Measurements from ENCODE around the gene SEL1L3.
"Not testable (repeated sequence)": the region's sequence is repeated elsewhere in the genome, so short reads cannot be mapped to it uniquely, and the experiment has no call there.

Gene SEL1L3

DNA sequence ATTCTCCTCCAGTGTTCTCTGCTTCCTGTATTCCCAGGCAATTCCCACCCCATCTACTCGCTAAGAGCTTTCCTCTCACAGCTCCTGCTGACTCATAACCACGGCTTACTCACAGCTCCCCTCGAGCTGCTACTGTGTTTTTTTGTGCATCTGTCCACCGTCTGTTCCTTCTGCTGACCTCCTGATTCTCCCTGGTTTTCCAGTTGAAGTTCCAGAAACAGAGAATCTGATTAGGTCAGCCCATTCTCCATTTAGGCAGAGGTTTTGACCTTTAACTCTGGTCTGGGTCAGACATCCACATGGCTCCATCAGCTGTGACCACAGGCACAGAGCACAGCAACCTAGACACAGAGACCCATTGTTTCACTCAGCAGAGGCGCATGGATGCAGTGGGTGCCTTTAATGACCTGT, 45.7 kb upstream of the SEL1L3 start:
- TF ChIP-seq ZNF266 (tag by site-specific recombination; IDR thresholded peaks at IDR 0.05; ENCODE audit: low read depth): peak; percentile 23; the same call in 1 of the 2 replicates
- TF ChIP-seq ZNF600 (tag by site-specific recombination; IDR thresholded peaks at IDR 0.05): 0 out of 2 replicates have a peak, but pooled peaks have one; percentile 31
- no peak for TF ChIP-seq ZNF221 (tag by site-specific recombination; IDR thresholded peaks at IDR 0.05; ENCODE audit: borderline replicate concordance)
- peak; percentile 76 for TF ChIP-seq OSR2 (tag by site-specific recombination; IDR thresholded peaks at IDR 0.05)
- TF ChIP-seq RBAK (tag by site-specific recombination; IDR thresholded peaks at IDR 0.05): peak; percentile 61; the same call in 1 of the 2 replicates
- no peak overlapping the region for H3K27ac ChIP-seq (ENCODE audit: extremely low read depth, low read depth, low read length)
- no peaks in the 10 kb centered on the region for H3K9me3 ChIP-seq (ENCODE audit: control insufficient read depth, insufficient read depth, low read depth, low read length)
- no peak overlapping the region for H3K4me3 ChIP-seq (ENCODE audit: low read depth, low read length)
- ChIA-PET POLR2A (no interaction called here), CTCF (no interaction called here)
- H3K4me1 ChIP-seq (ENCODE audit: control insufficient read depth, insufficient read depth, low read length): no peaks in the 10 kb centered on the region
- no peaks in the 10 kb centered on the region for H3K36me3 ChIP-seq (ENCODE audit: control insufficient read depth in 2 of 2, insufficient read depth in 1 of 2, low read length in 2 of 2)

DNA sequence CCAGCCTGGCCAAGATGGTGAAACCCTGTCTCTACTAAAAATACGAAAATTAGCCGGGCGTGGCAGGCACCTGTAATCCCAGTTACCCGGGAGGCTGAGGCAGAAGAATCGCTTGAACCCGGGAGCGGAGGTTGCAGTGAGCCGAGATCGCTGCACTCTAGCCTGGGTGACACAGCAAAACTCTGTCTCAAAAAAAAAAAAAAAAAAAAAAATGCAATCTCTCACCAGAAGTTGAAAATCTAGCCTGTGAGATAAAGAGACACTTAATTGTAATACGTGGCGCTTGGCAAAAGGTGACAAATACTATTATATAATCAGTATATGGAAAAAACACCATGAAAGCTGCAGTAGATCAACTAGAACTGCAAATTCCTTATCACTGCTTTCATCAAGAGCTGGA, 43.3 kb upstream of the SEL1L3 start:
- H3K27ac ChIP-seq (ENCODE audit: extremely low read depth, low read depth, low read length); H3K9me3 ChIP-seq (ENCODE audit: control insufficient read depth, insufficient read depth, low read depth, low read length); H3K36me3 ChIP-seq (ENCODE audit: control insufficient read depth in 2 of 2, insufficient read depth in 1 of 2, low read length in 2 of 2); H3K4me3 ChIP-seq (ENCODE audit: low read depth, low read length); H3K4me1 ChIP-seq (ENCODE audit: control insufficient read depth, insufficient read depth, low read length): not testable (repeated sequence)
- CTCF ChIA-PET: interaction anchor here (1.0 kb wide), 1 partner anchor 114 kb away, joined by 3 read pairs; no protein-coding TSS in a partner anchor
- POLR2A ChIA-PET: interaction anchor here (0.7 kb wide), 2 partner anchors 9 to 475 kb away, joined by 3 to 4 read pairs; no protein-coding TSS in a partner anchor

GRCh38 chr4:25905371-25905770, 42.6 kb upstream of the SEL1L3 start:
- CTCF ChIA-PET: interaction anchor here (1.0 kb wide), 1 partner anchor 113 kb away, joined by 3 read pairs; no protein-coding TSS in a partner anchor
- TF ChIP-seq ZNF776 (tag by site-specific recombination; IDR thresholded peaks at IDR 0.05; ENCODE audit: borderline replicate concordance) (no peak), ZNF426 (tag by site-specific recombination; IDR thresholded peaks at IDR 0.05) (no peak), ZBTB21 (tag by site-specific recombination; IDR thresholded peaks at IDR 0.05) (no peak), MZF1 (tag by site-specific recombination; IDR thresholded peaks at IDR 0.05; ENCODE audit: borderline replicate concordance) (no peak), ZBTB11 (tag by site-specific recombination; conservative IDR thresholded peaks at IDR 0.05; ENCODE audit: low read depth) (no peak), ZNF501 (tag by site-specific recombination; IDR thresholded peaks at IDR 0.05) (no peak), ZNF174 (tag by site-specific recombination; IDR thresholded peaks at IDR 0.05) (no peak), ZNF530 (tag by site-specific recombination; IDR thresholded peaks at IDR 0.05; ENCODE audit: low read depth) (no peak), ZBTB44 (tag by site-specific recombination; IDR thresholded peaks at IDR 0.05) (no peak), ZNF146 (tag by site-specific recombination; IDR thresholded peaks at IDR 0.05) (no peak), SCRT2 (tag by site-specific recombination; IDR thresholded peaks at IDR 0.05) (no peak), ZNF843 (tag by site-specific recombination; IDR thresholded peaks at IDR 0.05) (no peak), ZNF157 (tag by site-specific recombination; IDR thresholded peaks at IDR 0.05) (no peak)
- TF ChIP-seq, protein P1, sequence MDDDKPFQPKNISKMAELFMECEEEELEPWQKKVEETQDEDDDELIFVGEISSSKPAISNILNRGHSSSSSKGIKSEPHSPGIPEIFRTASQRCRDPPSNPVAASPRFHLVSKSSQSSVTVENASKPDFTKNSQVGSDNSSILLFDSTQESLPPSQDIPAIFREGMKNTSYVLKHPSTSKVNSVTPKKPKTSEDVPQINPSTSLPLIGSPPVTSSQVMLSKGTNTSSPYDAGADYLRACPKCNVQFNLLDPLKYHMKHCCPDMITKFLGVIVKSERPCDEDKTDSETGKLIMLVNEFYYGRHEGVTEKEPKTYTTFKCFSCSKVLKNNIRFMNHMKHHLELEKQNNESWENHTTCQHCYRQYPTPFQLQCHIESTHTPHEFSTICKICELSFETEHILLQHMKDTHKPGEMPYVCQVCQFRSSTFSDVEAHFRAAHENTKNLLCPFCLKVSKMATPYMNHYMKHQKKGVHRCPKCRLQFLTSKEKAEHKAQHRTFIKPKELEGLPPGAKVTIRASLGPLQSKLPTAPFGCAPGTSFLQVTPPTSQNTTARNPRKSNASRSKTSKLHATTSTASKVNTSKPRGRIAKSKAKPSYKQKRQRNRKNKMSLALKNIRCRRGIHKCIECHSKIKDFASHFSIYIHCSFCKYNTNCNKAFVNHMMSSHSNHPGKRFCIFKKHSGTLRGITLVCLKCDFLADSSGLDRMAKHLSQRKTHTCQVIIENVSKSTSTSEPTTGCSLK (tag by site-specific recombination; IDR thresholded peaks at IDR 0.05): no peak
- no peaks in the 10 kb centered on the region for H3K36me3 ChIP-seq (ENCODE audit: control insufficient read depth in 2 of 2, insufficient read depth in 1 of 2, low read length in 2 of 2)
- H3K27ac ChIP-seq (ENCODE audit: extremely low read depth, low read depth, low read length): no peak overlapping the region
- no peaks in the 10 kb centered on the region for H3K9me3 ChIP-seq (ENCODE audit: control insufficient read depth, insufficient read depth, low read depth, low read length)
- H3K4me1 ChIP-seq (ENCODE audit: control insufficient read depth, insufficient read depth, low read length): no peaks in the 10 kb centered on the region
- POLR2A ChIA-PET: no interaction called here
- no peak overlapping the region for H3K4me3 ChIP-seq (ENCODE audit: low read depth, low read length)
